Stimulated activated naive B cell treated with anti-CD40 and anti-IgM and Interleukin-4, amounts not matched to agents 10 μg/mL and 1 μg/mL and 100 μg/mL, for 72 hours (primary cell): ENCODE results near the gene CDH23.

Source experiments
- ATAC-seq, 2 donors: fragments of 150-1000 bp; cut with Tn5 transposase; replicated peaks; 2 replicates each; pipeline ENCODE4 v1.10.0; 2021; ENCODE audit warnings: moderate library complexity in 1 of 2
- DNase-seq: peaks from one replicate; pipeline ENCODE4 v3.0.0; 2021
- H3K27ac Mint-ChIP-seq: one replicate; pipeline ENCODE4 v1.8.0; 2022; ENCODE audit warnings: mild to moderate bottlenecking, mixed read lengths
- H3K27me3 Mint-ChIP-seq, 2 donors: one replicate each; pipeline ENCODE4 v1.8.0; 2022; ENCODE audit warnings: mixed read lengths in 2 of 2
- H3K36me3 Mint-ChIP-seq, 2 donors: one replicate each; pipeline ENCODE4 v1.8.0; 2022; ENCODE audit warnings: mixed read lengths in 2 of 2, mild to moderate bottlenecking in 1 of 2
- H3K4me1 Mint-ChIP-seq, 2 donors: one replicate each; pipeline ENCODE4 v1.8.0; 2022; ENCODE audit warnings: mixed read lengths in 2 of 2, mild to moderate bottlenecking in 1 of 2
- H3K4me3 Mint-ChIP-seq, 2 donors: one replicate each; pipeline ENCODE4 v1.8.0; 2022; ENCODE audit warnings: mild to moderate bottlenecking in 2 of 2, mixed read lengths in 2 of 2, moderate library complexity in 1 of 2
- H3K9me3 Mint-ChIP-seq, 2 donors: one replicate each; pipeline ENCODE4 v1.8.0; 2022; ENCODE audit warnings: mixed read lengths in 2 of 2, mild to moderate bottlenecking in 1 of 2

Gene CDH23

DNA sequence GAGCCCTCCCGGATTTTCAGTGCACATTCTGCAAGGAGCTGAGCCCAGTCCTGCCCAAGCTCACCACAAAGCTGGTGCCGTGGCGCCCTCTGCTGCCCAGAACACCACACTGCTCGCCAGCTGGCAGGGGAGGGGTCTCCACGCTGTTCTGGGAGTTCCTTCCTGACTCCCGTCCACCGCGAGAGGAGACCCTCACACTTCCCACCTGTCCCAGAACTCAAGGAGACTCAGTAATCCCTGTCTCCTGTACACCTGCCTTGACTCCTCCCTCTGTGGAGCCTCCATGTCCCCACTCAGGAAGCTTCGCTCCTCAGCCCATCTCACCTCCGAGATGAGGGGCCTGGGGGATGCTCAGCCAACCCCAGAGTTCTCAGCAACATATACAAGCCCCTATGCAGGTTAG, 311.6 kb downstream of the CDH23 start:
- DNase-seq (peak; percentile 49), ATAC-seq (peak; percentile 73 to 79)
- Mint-ChIP-seq H3K4me1 (peaks cover 21 to 39% of the 10 kb centered on the region in 2 donors), H3K9me3 (no peaks in the 10 kb centered on the region), H3K36me3 (no peaks in the 10 kb centered on the region), H3K27ac (no peak overlapping the region), H3K4me3 (no peak overlapping the region), H3K27me3 (no peaks in the 10 kb centered on the region)

DNA sequence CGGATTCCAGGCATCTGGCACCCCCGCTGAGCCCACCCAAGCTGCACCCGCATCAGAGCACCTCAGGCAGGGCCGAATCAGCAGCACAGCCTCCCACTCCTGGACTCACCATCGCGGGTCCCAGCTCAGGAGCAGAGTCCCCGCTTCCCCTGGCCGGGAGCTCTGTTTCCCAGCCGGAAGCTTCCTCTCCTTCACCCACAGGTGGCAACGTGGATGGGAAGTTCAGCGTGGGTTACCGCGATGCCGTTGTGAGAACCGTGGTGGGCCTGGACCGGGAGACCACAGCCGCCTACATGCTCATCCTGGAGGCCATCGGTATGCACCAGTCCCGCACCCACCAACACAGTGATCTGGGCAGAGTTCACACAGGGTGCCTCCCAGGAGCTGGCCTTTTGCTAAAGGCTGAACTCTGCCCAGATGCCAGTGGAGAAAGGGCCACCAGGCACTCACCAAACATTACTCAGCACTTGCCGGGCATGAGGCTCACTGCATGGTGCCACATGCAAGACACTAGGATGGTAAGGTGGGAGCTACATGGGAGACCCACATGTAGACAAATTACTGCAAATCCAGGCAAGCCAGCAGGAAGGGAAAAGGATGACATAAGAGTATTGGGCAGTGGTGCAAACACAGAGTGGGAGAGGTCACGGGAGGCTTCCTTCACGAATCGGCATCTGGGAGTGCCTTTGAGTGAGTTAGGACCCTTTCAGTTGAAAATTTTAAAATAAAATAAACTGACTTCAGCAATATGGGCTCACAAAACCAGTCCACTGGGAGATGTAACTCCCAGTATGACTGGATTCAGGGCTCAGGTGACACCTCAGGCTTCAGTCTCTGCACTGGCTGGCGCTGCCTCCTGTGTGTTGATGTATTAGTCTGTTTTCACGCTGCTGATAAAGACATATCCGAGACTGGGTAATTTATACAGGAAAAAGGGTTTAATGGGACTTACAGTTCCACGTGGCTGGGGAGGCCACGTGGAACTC, 312.5 kb downstream of the CDH23 start:
- peak; percentile 48 to 50 for ATAC-seq
- no peaks in the 10 kb centered on the region for H3K27me3 Mint-ChIP-seq
- no peak for DNase-seq
- no peaks in the 10 kb centered on the region for H3K9me3 Mint-ChIP-seq
- no peak overlapping the region for H3K27ac Mint-ChIP-seq
- H3K36me3 Mint-ChIP-seq = no peaks in the 10 kb centered on the region
- H3K4me1 Mint-ChIP-seq = peaks cover 30 to 48% of the 10 kb centered on the region in 2 donors
- no peak overlapping the region for H3K4me3 Mint-ChIP-seq

DNA sequence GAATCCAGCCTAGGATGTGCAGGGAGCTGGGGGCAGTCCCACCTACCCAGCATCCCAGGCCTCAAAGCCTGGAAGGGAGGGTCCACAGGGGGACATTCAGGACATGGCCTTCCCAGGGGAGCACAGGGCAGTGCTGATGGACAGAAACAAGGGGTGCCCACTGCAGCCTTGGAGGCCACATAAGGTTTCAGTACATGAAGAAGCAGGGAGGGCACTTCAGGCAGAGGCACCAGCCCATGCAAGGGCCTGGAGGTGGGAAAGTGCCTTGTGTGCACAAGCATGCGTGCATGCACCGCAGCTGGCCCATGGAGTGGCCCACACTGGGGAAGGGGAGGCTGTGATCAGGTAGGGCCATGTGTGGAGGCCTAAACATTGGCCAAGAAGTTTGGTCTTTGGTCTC, 313.8 kb downstream of the CDH23 start:
- H3K27me3 Mint-ChIP-seq = no peaks in the 10 kb centered on the region
- no peaks in the 10 kb centered on the region for H3K9me3 Mint-ChIP-seq
- DNase-seq = no peak
- peaks cover 40 to 59% of the 10 kb centered on the region in 2 donors for H3K4me1 Mint-ChIP-seq
- H3K36me3 Mint-ChIP-seq = no peaks in the 10 kb centered on the region
- no peak overlapping the region for H3K4me3 Mint-ChIP-seq
- no peak for ATAC-seq
- H3K27ac Mint-ChIP-seq = peak overlapping the region; percentile 49

DNA sequence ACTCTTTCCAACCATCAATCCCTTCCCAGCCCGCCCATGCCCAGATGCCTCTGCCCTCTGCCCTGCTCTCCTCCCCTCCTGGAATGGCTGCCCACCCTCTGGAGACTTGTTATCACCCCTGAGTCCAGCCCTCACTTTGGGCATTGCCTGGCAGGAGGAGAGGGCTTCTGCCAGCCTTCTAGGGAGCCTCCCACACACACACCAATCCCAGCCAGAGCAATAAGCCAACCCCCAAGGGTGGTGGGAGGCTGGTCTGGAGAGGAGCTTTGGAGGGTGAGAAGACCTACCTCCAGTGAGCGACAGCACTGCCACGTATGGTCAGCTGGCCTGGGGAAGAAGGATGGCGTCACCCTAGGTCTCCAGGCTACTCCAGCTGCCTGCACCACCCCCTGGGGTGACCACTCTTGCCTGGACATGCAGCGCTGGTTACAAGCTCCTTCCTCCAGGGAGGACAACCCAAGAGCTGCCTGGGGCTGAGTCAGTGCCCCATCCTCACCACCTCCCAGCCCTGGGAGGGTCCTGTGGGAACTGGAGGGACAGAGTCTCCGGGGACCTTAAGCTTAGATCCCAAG, 314.4 kb downstream of the CDH23 start:
- ATAC-seq (no peak), DNase-seq (no peak)
- Mint-ChIP-seq H3K4me3 (no peak overlapping the region), H3K27me3 (no peaks in the 10 kb centered on the region), H3K4me1 (peaks cover 42 to 65% of the 10 kb centered on the region in 2 donors), H3K27ac (no peak overlapping the region), H3K9me3 (no peaks in the 10 kb centered on the region), H3K36me3 (no peaks in the 10 kb centered on the region)

DNA sequence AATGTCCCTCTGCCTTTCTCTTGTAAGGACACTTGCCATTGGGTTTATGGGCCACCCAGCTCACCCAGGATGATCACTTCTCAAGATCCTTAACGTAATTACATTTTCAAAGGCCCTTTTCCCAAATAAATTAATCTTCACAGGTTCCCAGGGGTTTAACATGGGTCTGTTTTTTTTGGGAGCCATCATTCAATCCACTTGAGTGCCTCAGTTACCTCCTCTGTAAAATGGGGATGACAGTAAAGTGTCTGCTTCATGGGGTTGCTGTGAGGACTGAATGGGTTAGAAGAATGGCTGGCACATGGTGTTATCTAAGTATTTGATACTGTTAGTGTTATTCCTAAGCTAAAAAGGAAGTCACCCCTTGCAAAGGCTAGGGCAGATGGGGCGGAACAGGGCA, 315.4 kb downstream of the CDH23 start:
- Mint-ChIP-seq H3K27ac (no peak overlapping the region), H3K9me3 (no peaks in the 10 kb centered on the region), H3K27me3 (no peaks in the 10 kb centered on the region), H3K4me3 (no peak overlapping the region), H3K4me1 (peaks cover 42 to 65% of the 10 kb centered on the region in 2 donors), H3K36me3 (no peaks in the 10 kb centered on the region)
- DNase-seq = no peak
- no peak for ATAC-seq

DNA sequence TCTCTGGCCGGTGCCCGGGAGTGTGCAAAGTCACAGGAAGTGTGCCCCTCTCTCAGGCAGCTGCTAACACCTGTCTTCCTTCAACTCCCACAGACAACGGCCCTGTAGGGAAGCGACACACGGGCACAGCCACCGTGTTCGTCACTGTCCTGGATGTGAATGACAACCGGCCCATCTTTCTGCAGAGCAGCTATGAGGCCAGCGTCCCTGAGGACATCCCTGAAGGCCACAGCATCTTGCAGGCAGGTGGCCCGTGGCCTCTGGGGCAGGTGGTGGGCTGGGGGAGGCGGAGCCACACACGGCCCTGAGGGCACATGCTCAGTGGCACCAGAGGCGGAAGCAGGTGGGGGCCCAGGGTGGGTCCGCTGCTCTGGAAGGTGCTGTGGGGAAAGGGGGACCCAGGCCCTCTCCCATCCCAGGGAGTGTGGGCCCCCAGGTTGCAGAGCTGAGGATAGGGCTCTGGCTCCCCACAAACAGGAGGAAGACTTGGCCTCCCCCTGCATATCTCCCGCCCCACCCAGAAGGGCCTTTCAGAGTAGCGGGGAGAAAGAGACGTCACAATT, 315.9 kb downstream of the CDH23 start:
- Mint-ChIP-seq H3K27me3 (no peaks in the 10 kb centered on the region), H3K4me3 (no peak overlapping the region), H3K36me3 (no peaks in the 10 kb centered on the region), H3K9me3 (no peaks in the 10 kb centered on the region), H3K27ac (peak overlapping the region; percentile 47), H3K4me1 (peaks cover 40 to 63% of the 10 kb centered on the region in 2 donors)
- DNase-seq = no peak
- ATAC-seq = no peak

DNA sequence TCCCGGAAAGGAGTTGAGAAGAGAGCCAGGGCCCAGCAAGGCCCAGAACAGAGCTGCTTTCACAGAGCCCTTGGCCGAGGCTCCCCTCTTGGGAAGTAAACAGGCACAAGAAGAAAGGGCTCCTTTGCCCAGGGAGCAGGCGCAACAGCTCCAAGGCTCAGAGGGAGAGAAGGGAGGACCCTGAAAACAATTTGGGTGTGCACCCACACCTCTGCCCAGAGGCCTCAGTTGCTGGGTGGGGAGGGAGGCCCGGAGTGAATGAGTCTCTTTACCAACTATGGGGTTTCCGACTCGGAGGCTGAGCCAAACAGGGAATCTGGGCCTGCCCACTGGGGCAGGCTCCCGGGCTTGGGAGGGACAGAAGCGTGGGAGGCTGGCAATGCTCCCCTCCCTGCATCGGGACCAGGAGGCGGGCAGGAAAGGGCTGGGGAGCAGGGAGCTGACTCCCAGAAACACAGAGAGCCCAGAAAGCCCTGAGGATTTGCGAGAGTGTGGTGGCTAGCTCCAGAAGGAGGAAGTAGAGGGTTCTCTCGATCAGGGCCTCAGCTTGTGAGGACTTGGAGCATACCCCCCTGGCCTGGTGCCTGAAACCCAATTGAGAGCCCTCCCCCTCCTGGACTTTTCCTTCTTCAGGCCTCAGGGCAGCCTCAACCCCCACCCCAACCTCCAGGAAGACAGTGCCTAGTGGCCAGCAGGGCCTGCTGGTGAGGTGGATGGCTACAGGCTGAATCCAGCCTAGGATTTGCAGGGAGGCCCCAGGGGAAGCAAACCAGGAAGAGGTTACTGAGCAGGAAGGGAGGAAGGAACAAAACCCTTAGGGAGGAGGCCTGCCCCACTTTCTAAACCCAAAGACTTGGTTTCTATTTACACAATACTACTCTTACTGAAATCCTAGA, 316.7 kb downstream of the CDH23 start:
- DNase-seq = no peak
- Mint-ChIP-seq H3K4me3 (peak overlapping the region in 1 of 2 donors; percentile 14), H3K9me3 (no peaks in the 10 kb centered on the region)

DNA sequence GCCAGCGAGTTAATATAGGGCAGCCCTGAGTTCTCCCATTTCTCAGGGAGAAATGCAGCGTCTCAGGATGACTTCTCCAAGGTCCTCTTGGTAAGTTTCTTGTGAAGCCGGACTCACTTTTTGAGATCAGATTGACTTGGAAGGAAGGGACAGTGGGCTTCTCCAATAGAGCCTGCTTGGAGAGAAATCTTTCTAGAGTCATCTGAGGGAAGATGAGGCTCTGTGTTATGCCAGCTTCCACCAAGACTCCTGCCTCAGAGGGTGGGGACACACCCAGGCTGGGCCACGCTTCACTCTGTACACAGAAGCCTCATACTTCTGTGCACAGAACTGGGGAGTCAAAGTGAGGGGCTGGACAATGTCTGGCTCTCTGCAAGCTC, 317.3 kb downstream of the CDH23 start:
- no peak for DNase-seq
- H3K27me3 Mint-ChIP-seq = no peaks in the 10 kb centered on the region
- H3K36me3 Mint-ChIP-seq = no peaks in the 10 kb centered on the region
- ATAC-seq = no peak
- H3K4me1 Mint-ChIP-seq = peaks cover 34 to 53% of the 10 kb centered on the region in 2 donors
- H3K27ac Mint-ChIP-seq = peak overlapping the region; percentile 75
- H3K4me3 Mint-ChIP-seq = peak overlapping the region; percentile 14 to 21
- H3K9me3 Mint-ChIP-seq = no peaks in the 10 kb centered on the region

More for the DNA sequence above, 316.7 kb downstream of the CDH23 start:
- H3K4me1 Mint-ChIP-seq = peaks cover 35 to 55% of the 10 kb centered on the region in 2 donors
- H3K36me3 Mint-ChIP-seq = no peaks in the 10 kb centered on the region
- H3K27ac Mint-ChIP-seq = peak overlapping the region; percentile 75
- peak; percentile 28 to 54 for ATAC-seq
- H3K27me3 Mint-ChIP-seq = no peaks in the 10 kb centered on the region

DNA sequence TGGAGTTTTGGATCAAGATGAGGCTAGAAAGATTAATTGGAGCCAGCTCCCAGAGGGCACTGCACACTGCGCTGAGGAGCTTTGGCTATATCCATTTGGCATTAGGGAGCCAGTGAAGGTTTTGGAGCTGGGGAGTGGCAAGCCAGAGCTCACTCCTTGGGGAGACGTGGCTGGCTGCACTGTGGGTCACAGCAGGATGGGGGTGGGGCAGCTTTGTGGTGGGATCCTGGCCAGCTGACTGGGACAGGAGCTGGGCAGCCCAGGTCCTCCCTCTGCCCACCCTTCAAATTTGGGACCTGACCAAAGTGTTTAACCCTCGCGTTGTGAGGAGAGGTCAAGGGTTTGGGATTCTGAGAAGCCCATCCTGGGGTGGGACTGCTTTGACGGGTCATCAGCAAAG, 317.9 kb downstream of the CDH23 start:
- DNase-seq (no peak), ATAC-seq (no peak)
- no peaks in the 10 kb centered on the region for H3K9me3 Mint-ChIP-seq
- peaks cover 30 to 47% of the 10 kb centered on the region in 2 donors for H3K4me1 Mint-ChIP-seq
- no peak overlapping the region for H3K4me3 Mint-ChIP-seq
- peak overlapping the region; percentile 75 for H3K27ac Mint-ChIP-seq
- H3K36me3 Mint-ChIP-seq = no peaks in the 10 kb centered on the region
- no peaks in the 10 kb centered on the region for H3K27me3 Mint-ChIP-seq

DNA sequence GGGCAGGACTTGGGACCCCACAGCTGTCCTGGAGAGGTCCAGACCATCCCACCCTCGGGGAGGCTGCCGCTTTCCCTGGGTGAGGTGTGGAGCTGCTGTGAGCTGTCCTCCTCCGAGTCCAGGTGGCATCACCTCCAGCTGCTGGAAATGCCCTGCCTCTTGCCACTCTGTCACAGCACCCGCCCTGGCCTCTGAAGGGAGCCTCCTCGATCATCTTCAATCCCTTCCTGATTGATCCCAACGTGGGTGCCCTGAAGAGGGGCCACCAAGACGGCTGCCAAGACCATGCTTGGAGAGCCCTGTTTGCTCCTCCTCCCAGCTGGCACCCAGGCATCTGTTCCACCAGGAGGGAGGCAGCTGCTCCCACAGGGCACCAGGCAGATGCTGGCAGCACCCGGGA, 318.3 kb downstream of the CDH23 start:
- ATAC-seq = no peak
- H3K4me1 Mint-ChIP-seq = peaks cover 29 to 43% of the 10 kb centered on the region in 2 donors
- no peaks in the 10 kb centered on the region for H3K36me3 Mint-ChIP-seq
- no peak overlapping the region for H3K27ac Mint-ChIP-seq
- H3K27me3 Mint-ChIP-seq = no peaks in the 10 kb centered on the region
- H3K9me3 Mint-ChIP-seq = no peaks in the 10 kb centered on the region
- DNase-seq = no peak
- H3K4me3 Mint-ChIP-seq = no peak overlapping the region

DNA sequence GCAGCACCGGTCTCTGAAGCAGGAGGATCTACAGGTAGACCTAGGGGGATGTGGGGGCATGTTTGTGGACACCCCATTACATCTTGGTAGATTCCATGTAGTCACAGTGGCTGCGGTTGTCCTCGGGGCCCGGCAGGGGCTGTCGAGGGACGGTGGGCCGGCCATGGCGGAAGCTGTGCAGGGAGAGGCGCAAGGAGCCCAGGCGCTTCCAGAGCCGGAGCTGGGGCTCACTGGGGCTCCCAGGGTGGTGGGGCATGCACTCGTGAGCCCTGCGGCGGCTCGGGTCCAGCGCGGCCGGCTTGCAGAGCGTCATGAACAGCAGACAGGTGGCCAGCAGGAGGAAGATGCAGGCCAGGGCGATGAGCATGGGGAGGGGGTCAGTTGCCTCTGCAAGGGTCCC, 319.1 kb downstream of the CDH23 start:
- Mint-ChIP-seq H3K27ac (peak overlapping the region; percentile 5), H3K4me3 (no peak overlapping the region), H3K4me1 (peaks cover 29 to 38% of the 10 kb centered on the region in 2 donors), H3K27me3 (peaks cover 0 to 2% of the 10 kb centered on the region in 2 donors), H3K36me3 (no peaks in the 10 kb centered on the region), H3K9me3 (no peaks in the 10 kb centered on the region)
- DNase-seq (no peak), ATAC-seq (no peak)

DNA sequence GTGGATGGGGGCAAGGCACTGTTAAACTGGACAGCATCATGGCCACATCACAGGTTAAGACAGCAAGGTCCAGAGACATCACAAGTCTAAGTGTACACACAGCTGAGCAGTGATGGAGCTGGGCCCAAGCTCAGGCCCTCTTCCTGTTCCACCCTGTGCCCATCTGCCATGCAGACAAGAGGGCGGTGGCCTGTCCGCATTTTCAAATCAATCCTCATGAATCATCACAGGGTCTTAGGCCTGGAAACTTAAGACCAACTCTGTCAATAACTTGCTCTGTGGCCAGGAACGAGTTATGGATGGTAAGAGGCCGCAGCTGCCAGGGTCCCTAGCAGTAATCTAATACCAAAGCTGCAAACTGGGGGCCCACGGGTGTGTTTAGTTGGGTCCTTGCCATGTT, 319.7 kb downstream of the CDH23 start:
- H3K4me1 Mint-ChIP-seq = peaks cover 29 to 38% of the 10 kb centered on the region in 2 donors
- ATAC-seq = no peak
- no peak for DNase-seq
- no peaks in the 10 kb centered on the region for H3K9me3 Mint-ChIP-seq
- H3K4me3 Mint-ChIP-seq = no peak overlapping the region
- H3K36me3 Mint-ChIP-seq = no peaks in the 10 kb centered on the region
- H3K27me3 Mint-ChIP-seq = peaks cover 0 to 8% of the 10 kb centered on the region in 2 donors
- H3K27ac Mint-ChIP-seq = no peak overlapping the region

DNA sequence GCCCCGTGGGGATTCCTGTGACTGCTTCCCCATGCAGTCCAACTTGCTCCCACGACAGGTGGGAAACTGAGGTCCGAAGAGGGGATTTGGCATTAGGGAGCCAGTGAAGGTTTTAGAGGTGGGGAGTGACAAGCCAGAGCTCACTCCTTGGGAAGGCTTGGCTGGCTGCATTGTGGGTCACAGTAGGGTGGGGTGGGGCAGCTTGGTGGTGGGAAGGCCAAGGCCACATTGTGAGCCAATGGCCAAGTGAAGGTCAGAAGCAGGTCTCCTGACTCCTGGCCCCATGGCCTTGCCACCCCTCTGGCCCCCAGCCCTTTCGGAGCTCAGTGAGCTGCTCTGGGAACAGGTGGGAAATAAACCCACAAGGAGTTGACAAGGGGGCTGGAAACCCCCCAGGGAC, 320.3 kb downstream of the CDH23 start:
- Mint-ChIP-seq H3K27me3 (peaks cover 6 to 14% of the 10 kb centered on the region in 2 donors), H3K27ac (no peak overlapping the region), H3K9me3 (no peaks in the 10 kb centered on the region), H3K4me3 (no peak overlapping the region), H3K4me1 (peaks cover 29 to 38% of the 10 kb centered on the region in 2 donors), H3K36me3 (no peaks in the 10 kb centered on the region)
- DNase-seq (no peak), ATAC-seq (no peak)

DNA sequence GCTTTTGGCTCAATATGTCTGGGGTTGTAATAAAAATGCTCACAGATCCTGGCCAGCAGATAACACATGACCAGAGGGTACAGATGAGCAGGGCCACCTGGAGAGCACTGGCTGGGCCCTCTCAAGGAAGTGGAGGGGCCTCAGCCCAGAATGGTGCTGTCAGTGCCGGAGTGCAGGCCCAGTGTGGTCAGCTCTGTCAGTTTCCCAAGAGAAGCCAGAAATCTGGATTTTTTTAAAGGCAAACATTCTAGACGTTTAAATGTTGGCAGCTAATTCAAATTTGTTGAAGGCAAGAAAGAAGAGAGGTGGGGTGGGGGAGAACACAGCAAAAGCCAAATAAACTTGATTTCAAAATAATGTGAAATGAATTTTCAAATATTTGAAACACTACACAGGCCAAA, 320.8 kb downstream of the CDH23 start:
- Mint-ChIP-seq H3K36me3 (no peaks in the 10 kb centered on the region), H3K27me3 (peaks cover 6 to 19% of the 10 kb centered on the region in 2 donors), H3K27ac (no peak overlapping the region), H3K4me3 (no peak overlapping the region), H3K9me3 (no peaks in the 10 kb centered on the region), H3K4me1 (peaks cover 28 to 34% of the 10 kb centered on the region in 2 donors)
- no peak for ATAC-seq
- DNase-seq = no peak
